Esophagus muscularis mucosa (tissue), 3 donors: ENCODE measurements around the gene SNUPN.

Experiments used
- CTCF ChIP-seq, 3 experiments: fragments of 200-600 bp in 2 of 3; fragments of 450-650 bp in 1 of 3; sonication (generic) in 2 of 3; IDR thresholded peaks; one replicate each; pipeline ENCODE4 v1.5.1; 2017 to 2019; ENCODE audit warnings: antibody characterized with exemption in 3 of 3, mild to moderate bottlenecking in 2 of 3, moderate library complexity in 1 of 3
- POLR2A ChIP-seq: fragments of 450-650 bp; IDR thresholded peaks from one replicate; pipeline ENCODE4 v1.6.1; 2017; ENCODE audit warnings: antibody characterized with exemption, moderate library complexity, mild to moderate bottlenecking, low read depth

- TF ChIP-seq CTCF (IDR thresholded peaks at IDR 0.05) (no peak), POLR2A (no peak)
Observed at GRCh38 chr15:75672646-75673425, 47.3 kb upstream of the SNUPN start.
